ENCODE measurements around the gene TTC9. TPM values are rescaled to one million over a fixed set of nuclear protein-coding genes. Genes with fewer than 3 reads are reported as not detected.

The TTC9 gene
- total RNA-seq, 3 donors from 2014 or later, result 0.48 to 7.5 (median 3.9) TPM

DNA sequence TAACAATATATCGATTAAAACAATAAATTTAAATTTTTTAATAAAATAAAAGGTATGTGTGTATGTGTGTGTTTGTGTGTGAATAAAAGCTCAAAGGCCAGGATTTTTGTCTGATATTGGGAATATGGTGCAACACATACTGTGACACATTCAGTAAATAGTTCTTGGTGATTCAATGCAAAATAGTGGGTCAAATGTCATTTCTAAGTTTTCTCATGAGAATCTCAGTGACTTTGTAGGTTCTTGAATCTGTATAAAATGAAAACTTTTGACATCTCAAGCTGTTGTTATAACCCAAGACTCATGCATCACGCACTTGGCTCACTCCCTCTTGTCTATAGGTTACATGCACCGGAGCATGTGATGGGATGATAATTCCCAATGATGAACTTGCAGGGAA is 25.1 kb upstream of the TTC9 start:
- no peak for DNase-seq (ENCODE audit: low spot score in 2 of 2)
- no peaks in the 10 kb centered on the region for H3K9me3 ChIP-seq
- no peaks in the 10 kb centered on the region for H3K36me3 ChIP-seq
- H3K27me3 ChIP-seq, result no peaks in the 10 kb centered on the region
- H3K4me3 ChIP-seq, result no peak overlapping the region
- H3K27ac ChIP-seq, result no peak overlapping the region
- intact Hi-C loops (cut with DNase I; ENCODE audit: low total_unique reads), result no loop called here
- H3K4me1 ChIP-seq, result no peaks in the 10 kb centered on the region
- TF ChIP-seq CTCF (IDR thresholded peaks at IDR 0.05) (no peak), POLR2A (IDR thresholded peaks at IDR 0.05) (no peak), POLR2AphosphoS5 (IDR thresholded peaks at IDR 0.05) (no peak)

DNA sequence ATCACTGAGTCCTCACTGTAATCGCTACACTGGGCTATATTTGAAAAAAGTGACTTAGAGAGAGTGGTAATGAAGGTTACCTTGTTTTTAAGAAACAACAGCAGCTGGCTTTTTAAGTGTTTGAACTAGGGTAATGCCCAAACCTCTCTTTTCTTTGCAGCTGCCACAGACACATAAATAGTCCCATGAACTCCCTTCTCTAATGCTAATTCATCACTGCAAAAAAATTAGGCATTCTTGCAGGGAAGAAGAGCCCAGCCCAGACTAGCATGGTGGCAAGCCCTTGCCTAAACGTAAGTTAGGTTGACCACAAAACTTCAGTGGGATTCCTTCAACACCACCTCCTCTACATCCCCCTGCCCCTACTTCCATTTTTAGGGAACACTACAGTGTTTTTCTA is 23.4 kb upstream of the TTC9 start:
- no peak overlapping the region for H3K27ac ChIP-seq
- no peak for TF ChIP-seq POLR2A (IDR thresholded peaks at IDR 0.05)
- TF ChIP-seq POLR2AphosphoS5 (IDR thresholded peaks at IDR 0.05), result no peak
- TF ChIP-seq CTCF (IDR thresholded peaks at IDR 0.05), result no peak
- H3K27me3 ChIP-seq, result no peaks in the 10 kb centered on the region
- intact Hi-C loops (cut with DNase I; ENCODE audit: low total_unique reads), result no loop called here
- no peaks in the 10 kb centered on the region for H3K4me1 ChIP-seq
- H3K4me3 ChIP-seq, result no peak overlapping the region
- H3K36me3 ChIP-seq, result no peaks in the 10 kb centered on the region
- DNase-seq (ENCODE audit: low spot score in 2 of 2), result no peak
- H3K9me3 ChIP-seq, result no peaks in the 10 kb centered on the region

DNA sequence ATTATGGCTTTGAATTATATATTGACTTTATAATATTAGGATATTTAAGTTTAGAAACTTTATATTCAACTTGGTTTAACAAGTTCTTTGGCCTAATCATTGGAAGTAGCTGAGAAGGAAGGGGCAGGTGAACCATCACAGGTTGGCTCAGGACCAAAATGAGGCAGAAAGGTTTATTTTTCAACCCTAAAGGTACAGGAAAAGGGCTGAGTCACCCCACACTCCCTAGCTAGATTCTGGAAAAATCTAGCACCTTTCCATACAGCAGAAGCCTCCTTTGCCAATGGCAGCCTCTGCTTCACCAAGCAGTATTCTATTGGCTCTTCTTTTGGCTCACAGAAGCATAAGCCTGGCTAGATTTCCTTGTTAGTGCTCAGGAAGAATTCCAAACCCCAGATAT is 22.0 kb upstream of the TTC9 start:
- intact Hi-C loops (cut with DNase I; ENCODE audit: low total_unique reads), result loop anchor here (10.0 kb wide), 1 partner anchor 95 kb away; no protein-coding TSS in a partner anchor
- Histone ChIP-seq H3K4me3 (no peak overlapping the region), H3K27ac (no peak overlapping the region), H3K36me3 (no peaks in the 10 kb centered on the region), H3K9me3 (no peaks in the 10 kb centered on the region), H3K4me1 (no peaks in the 10 kb centered on the region), H3K27me3 (no peaks in the 10 kb centered on the region)
- DNase-seq (ENCODE audit: low spot score in 2 of 2), result no peak
- no peak for TF ChIP-seq CTCF (IDR thresholded peaks at IDR 0.05)
- TF ChIP-seq POLR2A (IDR thresholded peaks at IDR 0.05), result no peak
- no peak for TF ChIP-seq POLR2AphosphoS5 (IDR thresholded peaks at IDR 0.05)

- Histone ChIP-seq H3K4me1 (no peaks in the 10 kb centered on the region), H3K36me3 (no peaks in the 10 kb centered on the region), H3K27ac (no peak overlapping the region), H3K9me3 (peaks cover 0 to 10% of the 10 kb centered on the region in 2 donors), H3K4me3 (no peak overlapping the region), H3K27me3 (no peaks in the 10 kb centered on the region)
- peak; percentile 30 to 86 (median 79) for TF ChIP-seq CTCF (IDR thresholded peaks at IDR 0.05)
- TF ChIP-seq POLR2AphosphoS5 (IDR thresholded peaks at IDR 0.05), result no peak
- no peak for DNase-seq (ENCODE audit: low spot score in 2 of 2)
- intact Hi-C loops (cut with DNase I; ENCODE audit: low total_unique reads), result loop anchor here (10.0 kb wide), 1 partner anchor 93 kb away; no protein-coding TSS in a partner anchor
Observed at GRCh38 chr14:70622111-70622712, 19.5 kb upstream of the TTC9 start.

GRCh38 chr14:70624972-70625371 is 16.7 kb upstream of the TTC9 start:
- Histone ChIP-seq H3K27me3 (no peaks in the 10 kb centered on the region), H3K9me3 (peaks cover 0 to 16% of the 10 kb centered on the region in 2 donors), H3K27ac (no peak overlapping the region), H3K36me3 (no peaks in the 10 kb centered on the region), H3K4me1 (no peaks in the 10 kb centered on the region), H3K4me3 (no peak overlapping the region)
- intact Hi-C loops (cut with DNase I; ENCODE audit: low total_unique reads), result loop anchor here (10.0 kb wide), 1 partner anchor 90 kb away; no protein-coding TSS in a partner anchor
- DNase-seq (ENCODE audit: low spot score in 2 of 2), result no peak
- TF ChIP-seq POLR2A (IDR thresholded peaks at IDR 0.05) (no peak), CTCF (IDR thresholded peaks at IDR 0.05) (no peak), POLR2AphosphoS5 (IDR thresholded peaks at IDR 0.05) (no peak)

Measured in breast epithelium (tissue), 4 donors.